ENCODE measurements around the gene GALNT9.

DNA sequence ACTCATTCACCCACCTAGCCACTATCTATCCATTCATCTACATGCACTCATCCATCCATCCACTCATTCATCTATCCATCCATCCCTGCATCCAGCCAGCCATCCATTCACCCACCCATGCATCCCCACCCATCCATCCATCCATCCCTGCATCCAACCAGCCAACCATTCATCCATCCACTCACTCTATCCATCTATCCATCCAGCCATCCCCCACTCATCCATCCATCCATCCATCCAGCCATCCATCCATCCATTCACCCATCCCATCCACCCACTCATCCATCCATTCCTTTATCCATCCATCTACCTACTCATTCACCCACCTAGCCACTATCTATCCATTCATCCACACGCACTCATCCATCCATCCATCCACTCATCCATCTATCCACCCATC lies 112.0 kb downstream of the GALNT9 start:
- TF ChIP-seq, protein P1, sequence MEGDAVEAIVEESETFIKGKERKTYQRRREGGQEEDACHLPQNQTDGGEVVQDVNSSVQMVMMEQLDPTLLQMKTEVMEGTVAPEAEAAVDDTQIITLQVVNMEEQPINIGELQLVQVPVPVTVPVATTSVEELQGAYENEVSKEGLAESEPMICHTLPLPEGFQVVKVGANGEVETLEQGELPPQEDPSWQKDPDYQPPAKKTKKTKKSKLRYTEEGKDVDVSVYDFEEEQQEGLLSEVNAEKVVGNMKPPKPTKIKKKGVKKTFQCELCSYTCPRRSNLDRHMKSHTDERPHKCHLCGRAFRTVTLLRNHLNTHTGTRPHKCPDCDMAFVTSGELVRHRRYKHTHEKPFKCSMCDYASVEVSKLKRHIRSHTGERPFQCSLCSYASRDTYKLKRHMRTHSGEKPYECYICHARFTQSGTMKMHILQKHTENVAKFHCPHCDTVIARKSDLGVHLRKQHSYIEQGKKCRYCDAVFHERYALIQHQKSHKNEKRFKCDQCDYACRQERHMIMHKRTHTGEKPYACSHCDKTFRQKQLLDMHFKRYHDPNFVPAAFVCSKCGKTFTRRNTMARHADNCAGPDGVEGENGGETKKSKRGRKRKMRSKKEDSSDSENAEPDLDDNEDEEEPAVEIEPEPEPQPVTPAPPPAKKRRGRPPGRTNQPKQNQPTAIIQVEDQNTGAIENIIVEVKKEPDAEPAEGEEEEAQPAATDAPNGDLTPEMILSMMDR (IDR thresholded peaks at IDR 0.05): no peak
- TF ChIP-seq POLR2A (IDR thresholded peaks at IDR 0.05): no peak

Measured in lower leg skin (tissue), 3 donors.